Activated CD4-positive, alpha-beta memory T cell treated with anti-CD3 and anti-CD28 coated beads for 36 hours (primary cell): ENCODE results near the gene IDH1. TPM values are rescaled to one million over a fixed set of nuclear protein-coding genes. Genes with fewer than 3 reads are reported as not detected.
A peak's percentile ranks its signal among the peaks of the same experiment; 100 is the strongest.

Experiments used
- CTCF ChIA-PET: fragments of 350-600 bp; sonication (Branson Sonifier 250); formaldehyde crosslinking; loops from one replicate; lab custom pipeline; 2021; ENCODE audit warnings: antibody characterized with exemption, inconsistent platforms; lab: Charles Lee
- POLR2A ChIA-PET: fragments of 350-600 bp; sonication (Branson Sonifier 250); formaldehyde crosslinking; loops from one replicate; lab custom pipeline; 2021; ENCODE audit warnings: antibody characterized with exemption; lab: Charles Lee
- DNase-seq: peaks from one replicate; pipeline ENCODE4 v3.0.0-alpha.2; 2020
- H3K27ac Mint-ChIP-seq: one replicate; pipeline ENCODE4 v1.8.0; 2021; ENCODE audit warnings: mixed read lengths
- H3K27me3 Mint-ChIP-seq: one replicate; pipeline ENCODE4 v1.8.0; 2021; ENCODE audit warnings: mixed read lengths
- H3K36me3 Mint-ChIP-seq: one replicate; pipeline ENCODE4 v1.8.0; 2021; ENCODE audit warnings: mixed read lengths
- H3K4me1 Mint-ChIP-seq: one replicate; pipeline ENCODE4 v1.8.0; 2021; ENCODE audit warnings: low read depth, mixed read lengths
- H3K4me3 Mint-ChIP-seq: one replicate; pipeline ENCODE4 v1.8.0; 2021; ENCODE audit warnings: mild to moderate bottlenecking, mixed read lengths
- H3K9me3 Mint-ChIP-seq: one replicate; pipeline ENCODE4 v1.8.0; 2021; ENCODE audit warnings: mixed read lengths
- intact Hi-C: fragments of 100-400 bp; cut with micrococcal nuclease; formaldehyde crosslinking; loops from one replicate; pipeline ENCODE4 v1.15.1; 2023
- total RNA-seq, 2 experiments: library from RNA; stranded (reverse); gene quantifications; one replicate each; pipeline ENCODE4 v1.2.3, GENCODE V29; 2021

Gene IDH1
- total RNA-seq, 2 experiments from 2014 or later, result 30.9 to 32.9 TPM

- Mint-ChIP-seq H3K36me3 (peaks cover 4% of the 10 kb centered on the region), H3K9me3 (no peaks in the 10 kb centered on the region), H3K27me3 (no peaks in the 10 kb centered on the region), H3K4me1 (peaks cover 15% of the 10 kb centered on the region), H3K4me3 (peak overlapping the region; percentile 97), H3K27ac (peak overlapping the region; percentile 81)
- ChIA-PET CTCF (interaction anchor here (1.0 to 7.3 kb wide), 5 partner anchors 13 to 182 kb away, joined by 3 to 99 read pairs (median 14); partner anchors contain the start of gene PIKFYVE), POLR2A (interaction anchor here (0.5 to 1.9 kb wide), 2 partner anchors 10 to 76 kb away, joined by 3 to 14 read pairs; partner anchors contain the start of gene PIKFYVE)
- DNase-seq, result no peak
- intact Hi-C loops, result loop anchor here (1.0 to 2.0 kb wide), 3 partner anchors 11 to 231 kb away; partner anchors contain the start of genes PIKFYVE and PLEKHM3
Observed at GRCh38 chr2:208255557-208256106, 761 bp upstream of the IDH1 start.

DNA sequence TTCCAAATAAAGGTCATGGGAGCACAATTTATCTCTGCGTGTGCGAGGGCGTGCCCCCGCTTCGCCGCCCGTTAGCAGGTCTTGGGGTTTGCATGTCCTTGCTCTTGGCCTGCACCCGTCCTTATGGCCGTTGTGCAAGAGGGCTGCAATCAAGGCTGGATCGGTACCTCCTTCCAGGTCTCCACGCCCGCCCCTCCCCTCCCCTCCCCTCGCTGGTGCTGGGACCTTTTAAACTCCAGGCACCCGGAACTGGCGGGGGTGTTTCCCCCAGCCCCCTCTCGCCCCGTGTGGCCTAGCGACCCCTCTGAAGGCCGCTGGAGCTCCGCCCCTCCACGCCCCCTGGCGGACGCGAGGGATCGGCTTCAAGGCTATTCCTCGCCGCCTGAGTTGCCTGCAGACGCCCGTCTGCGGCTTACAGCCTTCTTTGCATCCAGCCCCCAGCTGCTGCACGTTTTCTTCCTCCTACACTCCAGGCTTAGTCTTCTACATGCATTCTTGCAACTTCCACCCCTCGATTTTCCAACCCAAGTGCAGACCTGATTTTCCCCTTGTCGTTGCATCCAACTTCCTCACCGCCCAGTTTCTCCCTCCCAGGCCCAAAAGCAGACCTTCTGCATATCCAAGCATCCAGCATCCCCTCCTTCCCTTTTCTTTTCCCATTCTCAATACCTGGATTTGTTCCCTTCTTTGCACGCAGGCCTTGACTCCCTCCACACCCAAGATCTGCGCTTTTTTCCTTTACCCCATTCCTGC is 577 bp downstream of the IDH1 start:
- intact Hi-C loops, result loop anchor here (1.0 to 5.0 kb wide), 5 partner anchors 59 to 1977 kb away; partner anchors contain the start of genes FZD5 and PLEKHM3
- CTCF ChIA-PET, result interaction anchor here (0.6 to 7.3 kb wide), 13 partner anchors 14 to 1533 kb away, joined by 3 to 99 read pairs (median 3); partner anchors contain the start of gene PIKFYVE
- POLR2A ChIA-PET, result interaction anchor here (0.7 to 1.9 kb wide), 3 partner anchors 8 to 544 kb away, joined by 3 to 14 read pairs (median 3); partner anchors contain the start of gene PIKFYVE

GRCh38 chr2:208253600-208254117 is 1.2 kb downstream of the IDH1 start:
- ChIA-PET POLR2A (interaction anchor here (0.7 to 1.9 kb wide), 2 partner anchors 8 to 12 kb away, joined by 3 to 14 read pairs; partner anchors contain the start of gene PIKFYVE), CTCF (interaction anchor here (0.6 to 7.3 kb wide), 10 partner anchors 14 to 1533 kb away, joined by 3 to 99 read pairs (median 4); partner anchors contain the start of gene PIKFYVE)
- Mint-ChIP-seq H3K27ac (no peak overlapping the region), H3K4me1 (peaks cover 15% of the 10 kb centered on the region), H3K27me3 (no peaks in the 10 kb centered on the region), H3K36me3 (peaks cover 11% of the 10 kb centered on the region), H3K9me3 (no peaks in the 10 kb centered on the region), H3K4me3 (peak overlapping the region; percentile 97)
- DNase-seq, result no peak
- intact Hi-C loops, result loop anchor here (1.0 to 5.0 kb wide), 5 partner anchors 59 to 1976 kb away; partner anchors contain the start of genes FZD5 and PLEKHM3

More for the DNA sequence above, 577 bp downstream of the IDH1 start:
- Mint-ChIP-seq H3K4me1 (peaks cover 15% of the 10 kb centered on the region), H3K4me3 (peak overlapping the region; percentile 97), H3K9me3 (no peaks in the 10 kb centered on the region), H3K27ac (peak overlapping the region; percentile 59), H3K36me3 (peaks cover 9% of the 10 kb centered on the region), H3K27me3 (no peaks in the 10 kb centered on the region)
- DNase-seq, result peak; percentile 87

GRCh38 chr2:208252716-208253492 is 2.0 kb downstream of the IDH1 start:
- CTCF ChIA-PET, result interaction anchor here (1.8 to 7.3 kb wide), 3 partner anchors 15 to 77 kb away, joined by 3 to 99 read pairs (median 47); partner anchors contain the start of gene PIKFYVE
- H3K4me1 Mint-ChIP-seq, result peaks cover 15% of the 10 kb centered on the region
- H3K27ac Mint-ChIP-seq, result no peak overlapping the region
- no peaks in the 10 kb centered on the region for H3K27me3 Mint-ChIP-seq
- H3K36me3 Mint-ChIP-seq, result peaks cover 14% of the 10 kb centered on the region
- POLR2A ChIA-PET, result interaction anchor here (1.0 kb wide), 1 partner anchor 12 kb away, joined by 3 read pairs; no protein-coding TSS in a partner anchor
- no peak overlapping the region for H3K4me3 Mint-ChIP-seq
- no peaks in the 10 kb centered on the region for H3K9me3 Mint-ChIP-seq
- no peak for DNase-seq
- intact Hi-C loops, result loop anchor here (5.0 kb wide), 1 partner anchor 1976 kb away; no protein-coding TSS in a partner anchor

- Mint-ChIP-seq H3K27ac (no peak overlapping the region), H3K36me3 (peaks cover 17% of the 10 kb centered on the region), H3K4me1 (peaks cover 15% of the 10 kb centered on the region), H3K4me3 (no peak overlapping the region), H3K27me3 (no peaks in the 10 kb centered on the region), H3K9me3 (no peaks in the 10 kb centered on the region)
- no peak for DNase-seq
- intact Hi-C loops, result loop anchor here (5.0 kb wide), 1 partner anchor 1974 kb away; no protein-coding TSS in a partner anchor
- CTCF ChIA-PET, result interaction anchor here (0.6 to 7.3 kb wide), 2 partner anchors 17 to 80 kb away, joined by 3 to 99 read pairs; partner anchors contain the start of gene PIKFYVE
- POLR2A ChIA-PET, result interaction anchor here (0.7 kb wide), 1 partner anchor 530 kb away, joined by 3 read pairs; no protein-coding TSS in a partner anchor
Observed at GRCh38 chr2:208251098-208251497, 3.8 kb downstream of the IDH1 start.

DNA sequence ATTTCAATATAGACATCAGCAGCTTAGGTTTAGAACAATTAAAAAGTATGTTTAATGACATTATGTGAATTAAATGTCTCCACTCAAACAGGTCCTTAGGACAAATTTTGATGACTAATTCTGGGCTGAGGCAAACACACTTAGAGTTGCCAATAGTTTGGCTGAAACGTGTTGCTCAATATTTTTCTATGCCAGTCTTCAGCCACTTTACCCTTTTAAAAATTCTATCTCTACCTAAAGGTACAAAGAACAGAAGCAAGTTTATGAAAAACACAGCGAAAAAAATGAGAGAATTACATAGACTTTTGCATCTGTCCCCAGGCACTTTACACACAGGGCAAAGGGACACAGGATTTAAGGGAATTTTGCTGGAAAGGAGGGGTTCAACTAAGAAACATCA is 4.5 kb downstream of the IDH1 start:
- peaks cover 17% of the 10 kb centered on the region for H3K36me3 Mint-ChIP-seq
- no peak overlapping the region for H3K4me3 Mint-ChIP-seq
- H3K27me3 Mint-ChIP-seq, result no peaks in the 10 kb centered on the region
- intact Hi-C loops, result loop anchor here (5.0 kb wide), 1 partner anchor 1973 kb away; no protein-coding TSS in a partner anchor
- no peaks in the 10 kb centered on the region for H3K9me3 Mint-ChIP-seq
- DNase-seq, result no peak
- peaks cover 12% of the 10 kb centered on the region for H3K4me1 Mint-ChIP-seq
- no peak overlapping the region for H3K27ac Mint-ChIP-seq
- POLR2A ChIA-PET, result no interaction called here
- CTCF ChIA-PET, result interaction anchor here (0.6 kb wide), 1 partner anchor 80 kb away, joined by 3 read pairs; no protein-coding TSS in a partner anchor

GRCh38 chr2:208249296-208249695 is 5.6 kb downstream of the IDH1 start:
- intact Hi-C loops, result no loop called here
- ChIA-PET CTCF (interaction anchor here (0.8 kb wide), 1 partner anchor 74 kb away, joined by 5 read pairs; no protein-coding TSS in a partner anchor), POLR2A (no interaction called here)
- Mint-ChIP-seq H3K27me3 (no peaks in the 10 kb centered on the region), H3K27ac (no peak overlapping the region), H3K9me3 (no peaks in the 10 kb centered on the region), H3K4me1 (peaks cover 12% of the 10 kb centered on the region), H3K36me3 (peaks cover 18% of the 10 kb centered on the region), H3K4me3 (no peak overlapping the region)
- no peak for DNase-seq

DNA sequence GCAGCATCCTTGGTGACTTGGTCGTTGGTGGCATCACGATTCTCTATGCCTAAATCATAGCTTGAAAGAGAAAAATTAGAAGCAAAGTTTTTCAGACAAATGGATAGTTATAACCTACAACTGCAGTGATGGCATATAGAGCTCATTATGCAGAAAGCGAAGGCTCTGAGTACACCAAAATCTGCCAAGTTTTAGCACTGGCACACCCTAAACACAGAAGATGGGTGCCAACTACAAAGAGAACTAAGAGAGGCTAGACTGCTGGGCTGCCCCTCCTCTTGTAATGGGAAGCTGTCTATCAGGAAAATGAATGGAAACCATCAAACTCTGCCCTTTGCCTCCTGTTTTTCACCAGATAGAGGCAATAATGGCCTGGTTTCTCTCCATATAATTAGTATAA is 6.3 kb downstream of the IDH1 start:
- H3K27ac Mint-ChIP-seq, result no peak overlapping the region
- no peaks in the 10 kb centered on the region for H3K27me3 Mint-ChIP-seq
- ChIA-PET POLR2A (no interaction called here), CTCF (no interaction called here)
- H3K4me3 Mint-ChIP-seq, result no peak overlapping the region
- H3K36me3 Mint-ChIP-seq, result peaks cover 18% of the 10 kb centered on the region
- H3K4me1 Mint-ChIP-seq, result peaks cover 7% of the 10 kb centered on the region
- intact Hi-C loops, result no loop called here
- no peak for DNase-seq
- H3K9me3 Mint-ChIP-seq, result no peaks in the 10 kb centered on the region

DNA sequence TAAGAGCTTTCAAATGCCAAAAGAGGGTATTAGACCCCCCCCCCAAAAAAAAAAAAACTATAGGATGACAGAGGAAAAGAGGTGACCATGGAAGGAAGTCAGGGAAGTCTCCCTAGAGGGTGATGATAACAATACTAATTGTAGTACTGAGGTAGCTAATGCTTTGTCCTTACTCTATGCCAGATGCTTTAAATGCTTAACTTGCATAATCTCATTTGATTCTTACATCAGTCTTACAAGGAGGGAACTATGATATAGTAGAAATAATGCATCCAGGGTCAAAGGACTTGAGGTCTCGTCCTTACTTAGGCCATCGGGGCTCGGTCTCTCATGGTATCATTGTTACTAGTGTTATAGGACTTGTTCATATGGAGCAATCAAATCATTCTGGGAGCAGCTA is 9.1 kb downstream of the IDH1 start:
- DNase-seq, result no peak
- Mint-ChIP-seq H3K27me3 (no peaks in the 10 kb centered on the region), H3K9me3 (no peaks in the 10 kb centered on the region), H3K4me1 (no peaks in the 10 kb centered on the region), H3K36me3 (peaks cover 19% of the 10 kb centered on the region), H3K4me3 (no peak overlapping the region), H3K27ac (no peak overlapping the region)
- intact Hi-C loops, result no loop called here
- ChIA-PET POLR2A (interaction anchor here (0.9 kb wide), 1 partner anchor 8 kb away, joined by 3 read pairs; no protein-coding TSS in a partner anchor), CTCF (interaction anchor here (1.0 kb wide), 1 partner anchor 71 kb away, joined by 3 read pairs; no protein-coding TSS in a partner anchor)

GRCh38 chr2:208244422-208244821 is 10.4 kb downstream of the IDH1 start:
- ChIA-PET POLR2A (no interaction called here), CTCF (no interaction called here)
- no peak overlapping the region for H3K27ac Mint-ChIP-seq
- H3K36me3 Mint-ChIP-seq, result peaks cover 18% of the 10 kb centered on the region
- intact Hi-C loops, result no loop called here
- H3K4me1 Mint-ChIP-seq, result no peaks in the 10 kb centered on the region
- H3K27me3 Mint-ChIP-seq, result no peaks in the 10 kb centered on the region
- no peak for DNase-seq
- no peak overlapping the region for H3K4me3 Mint-ChIP-seq
- no peaks in the 10 kb centered on the region for H3K9me3 Mint-ChIP-seq
